HEK293T (cell line): ENCODE data around the gene UMOD.

ENCODE experiments used
- ARNT ChIP-seq: fragments of 450-650 bp; IDR thresholded peaks from 2 replicates; pipeline ENCODE4 v1.6.1; 2017; ENCODE audit warnings: mild to moderate bottlenecking
- BHLHE40 ChIP-seq: fragments of 450-650 bp; IDR thresholded peaks from 2 replicates; pipeline ENCODE4 v1.6.1; 2016; ENCODE audit warnings: mild to moderate bottlenecking, moderate library complexity, borderline replicate concordance
- CTBP1 ChIP-seq: fragments of 450-650 bp; IDR thresholded peaks from 2 replicates; pipeline ENCODE4 v1.6.1; 2016; ENCODE audit warnings: borderline replicate concordance
- ELF4 ChIP-seq: fragments of 450-650 bp; IDR thresholded peaks from 2 replicates; pipeline ENCODE4 v1.6.1; 2017; ENCODE audit warnings: antibody characterized with exemption
- FOXK2 ChIP-seq: fragments of 450-650 bp; IDR thresholded peaks from 2 replicates; pipeline ENCODE4 v1.6.1; 2016; ENCODE audit warnings: mild to moderate bottlenecking
- FOXM1 ChIP-seq: fragments of 450-650 bp; IDR thresholded peaks from 2 replicates; pipeline ENCODE4 v1.6.1; 2017; ENCODE audit warnings: mild to moderate bottlenecking, borderline replicate concordance
- HDGF ChIP-seq: fragments of 450-650 bp; IDR thresholded peaks from 2 replicates; pipeline ENCODE4 v1.6.1; 2017; ENCODE audit warnings: antibody characterized with exemption, borderline replicate concordance
- L3MBTL2 ChIP-seq: fragments of 450-650 bp; conservative IDR thresholded peaks from 2 replicates; pipeline ENCODE4 v1.6.1; 2016; ENCODE audit warnings: mild to moderate bottlenecking
- NFRKB ChIP-seq: fragments of 450-650 bp; IDR thresholded peaks from 2 replicates; pipeline ENCODE4 v1.6.1; 2016; ENCODE audit warnings: mild to moderate bottlenecking, moderate library complexity
- SP1 ChIP-seq: fragments of 450-650 bp; IDR thresholded peaks from 2 replicates; pipeline ENCODE4 v1.6.1; 2017
- SUZ12 ChIP-seq: fragments of 450-650 bp; IDR thresholded peaks from 2 replicates; pipeline ENCODE4 v1.6.1; 2016; ENCODE audit warnings: mild to moderate bottlenecking
- TARDBP ChIP-seq: fragments of 450-650 bp; IDR thresholded peaks from 2 replicates; pipeline ENCODE4 v1.6.1; 2016
- ZNF384 ChIP-seq: fragments of 450-650 bp; IDR thresholded peaks from 2 replicates; pipeline ENCODE4 v1.6.1; 2016
- TF ChIP-seq, protein P1 (sequence below): fragments of 450-650 bp; IDR thresholded peaks from 2 replicates; pipeline ENCODE4 v1.6.1; 2016

DNA sequence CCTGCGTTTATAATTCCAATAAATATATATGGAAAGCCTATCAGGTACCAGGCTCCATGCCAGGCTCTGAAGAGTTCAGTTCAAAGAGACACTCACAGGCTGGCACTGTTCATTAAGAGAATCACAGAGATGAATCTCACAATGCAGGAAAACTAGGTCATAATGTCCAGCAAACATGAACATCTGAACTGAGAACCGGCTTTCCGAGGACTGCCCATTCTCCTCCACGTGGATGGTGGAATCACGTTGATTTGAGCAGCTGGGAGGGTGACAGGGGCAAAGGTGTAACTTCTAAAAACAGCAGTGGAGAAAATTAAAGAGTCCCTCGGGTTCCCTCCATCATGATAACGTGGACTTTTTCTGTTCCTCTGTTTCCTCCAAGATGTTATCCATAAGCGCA lies 35.4 kb downstream of the UMOD start:
- TF ChIP-seq SP1: no peak
- TF ChIP-seq ELF4: no peak
- TF ChIP-seq NFRKB: no peak
- no peak for TF ChIP-seq TARDBP
- TF ChIP-seq, protein P1, sequence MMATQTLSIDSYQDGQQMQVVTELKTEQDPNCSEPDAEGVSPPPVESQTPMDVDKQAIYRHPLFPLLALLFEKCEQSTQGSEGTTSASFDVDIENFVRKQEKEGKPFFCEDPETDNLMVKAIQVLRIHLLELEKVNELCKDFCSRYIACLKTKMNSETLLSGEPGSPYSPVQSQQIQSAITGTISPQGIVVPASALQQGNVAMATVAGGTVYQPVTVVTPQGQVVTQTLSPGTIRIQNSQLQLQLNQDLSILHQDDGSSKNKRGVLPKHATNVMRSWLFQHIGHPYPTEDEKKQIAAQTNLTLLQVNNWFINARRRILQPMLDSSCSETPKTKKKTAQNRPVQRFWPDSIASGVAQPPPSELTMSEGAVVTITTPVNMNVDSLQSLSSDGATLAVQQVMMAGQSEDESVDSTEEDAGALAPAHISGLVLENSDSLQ: no peak
- no peak for TF ChIP-seq BHLHE40
- TF ChIP-seq FOXK2: no peak
- TF ChIP-seq SUZ12: no peak
- TF ChIP-seq ZNF384: no peak
- TF ChIP-seq L3MBTL2: no peak
- TF ChIP-seq FOXM1: no peak
- TF ChIP-seq HDGF: no peak
- TF ChIP-seq ARNT: no peak
- TF ChIP-seq CTBP1: no peak
